HCT116 (cell line): Measurements from ENCODE around the gene LIG3. TPM values are rescaled to one million over a fixed set of nuclear protein-coding genes. Genes with fewer than 3 reads are reported as not detected.

Experiments used
- ATAC-seq: fragments of 200-7000 bp; cut with Tn5 transposase; 2 replicates; pipeline ENCODE4 v1.9.1; 2020; ENCODE audit warnings: mild to moderate bottlenecking, moderate library complexity
- BruUV-seq: library from RNA; stranded (reverse); fragments of 400-500 nt; replicated peaks from 2 replicates; lab custom pipeline; 2021; lab: Mats Ljungman, UMichigan
- CTCF ChIA-PET: fragments of 300-600 bp; sonication (Branson Sonifier 250); formaldehyde crosslinking; loops from one replicate; lab custom pipeline; 2021; ENCODE audit warnings: antibody characterized with exemption; lab: Charles Lee
- POLR2A ChIA-PET: fragments of 300-600, 350-600 bp; sonication (Branson Sonifier 250); formaldehyde crosslinking; loops from one replicate; lab custom pipeline; 2021; ENCODE audit warnings: antibody characterized with exemption; lab: Charles Lee
- RAD21 ChIA-PET, 2 experiments: fragments of 300-600 bp; sonication (Branson Sonifier 250); formaldehyde crosslinking; loops; one replicate each; lab custom pipeline; 2023; ENCODE audit warnings: low total read pairs in 2 of 2; ENCODE audit not compliant: uncharacterized antibody in 2 of 2, unreplicated experiment in 2 of 2, low non-redundant PET in 1 of 2; lab: Charles Lee
- DNase-seq: peaks from one replicate; pipeline ENCODE4 v3.0.0-alpha.2; 2010; ENCODE audit warnings: low read depth, low spot score
- H2AFZ ChIP-seq: fragments of 200-600 bp; shearing (Covaris generic), sonication (generic); 2 replicates; pipeline ENCODE4 v1.6.1; 2017; ENCODE audit warnings: low read depth, mixed run types, mixed read lengths, antibody characterized with exemption, low read length; ENCODE audit not compliant: poor library complexity, severe bottlenecking
- H3K27ac ChIP-seq: 2 replicates; pipeline ENCODE4 v1.5.1; 2012; ENCODE audit warnings: low read depth, low read length
- H3K27me3 ChIP-seq: fragments of 200-600 bp; sonication (generic); 2 replicates; pipeline ENCODE4 v1.6.1; 2016; ENCODE audit warnings: mixed run types, low read length, mixed read lengths; ENCODE audit not compliant: insufficient read depth
- H3K36me3 ChIP-seq, 2 experiments: fragments of 200-500 bp in 1 of 2; fragments of 200-600 bp in 1 of 2; sonication (Bioruptor generic) in 1 of 2; sonication (generic) in 1 of 2; 2 replicates each; pipeline versions ENCODE4 v1.5.1 to v1.6.1; 2014 to 2016; ENCODE audit warnings: low read length in 2 of 2, inconsistent platforms in 1 of 2, mixed read lengths in 1 of 2, mixed run types in 1 of 2; ENCODE audit not compliant: insufficient read depth in 2 of 2, control insufficient read depth in 1 of 2
- H3K4me1 ChIP-seq, 2 experiments: fragments of 200-600 bp in 1 of 2; sonication (generic) in 1 of 2; 2 replicates each; pipeline versions ENCODE4 v1.5.1 to v1.6.1; 2012 to 2017; ENCODE audit warnings: low read length in 2 of 2, inconsistent platforms in 1 of 2, mild to moderate bottlenecking in 1 of 2, mixed read lengths in 1 of 2, mixed run types in 1 of 2, moderate library complexity in 1 of 2; ENCODE audit not compliant: insufficient read depth in 2 of 2, control insufficient read depth in 1 of 2
- H3K4me2 ChIP-seq: fragments of 200-600 bp; sonication (generic); 2 replicates; pipeline ENCODE4 v1.6.1; 2017; ENCODE audit warnings: mixed run types, low read length, mixed read lengths
- H3K4me3 ChIP-seq, 2 experiments: fragments of 200-600 bp in 1 of 2; sonication (generic) in 1 of 2; replicated peaks in 1 of 2; 2 replicates each; pipeline ENCODE4 v1.5.1; 2011 to 2016; ENCODE audit warnings: low read length in 2 of 2, control low read depth in 1 of 2, low read depth in 1 of 2, mild to moderate bottlenecking in 1 of 2, mixed read lengths in 1 of 2, mixed run types in 1 of 2
- H3K79me2 ChIP-seq: fragments of 200-600 bp; sonication (generic); 2 replicates; pipeline ENCODE4 v1.6.1; 2017; ENCODE audit warnings: mild to moderate bottlenecking, mixed run types, low read length, moderate library complexity, mixed read lengths; ENCODE audit not compliant: insufficient read depth
- H3K9ac ChIP-seq: fragments of 200-600 bp; sonication (generic); 2 replicates; pipeline ENCODE4 v1.6.1; 2016; ENCODE audit warnings: low read length, mixed read lengths
- H3K9me2 ChIP-seq: fragments of 200-600 bp; sonication (generic), shearing (Covaris generic); 2 replicates; pipeline ENCODE4 v1.6.1; 2017; ENCODE audit warnings: mixed run types, mild to moderate bottlenecking, moderate library complexity; ENCODE audit not compliant: insufficient read depth
- H3K9me3 ChIP-seq, 2 experiments: fragments of 200-500 bp in 1 of 2; fragments of 200-600 bp in 1 of 2; sonication (Bioruptor generic) in 1 of 2; sonication (generic) in 1 of 2; 2 replicates each; pipeline ENCODE4 v1.6.1; 2014 to 2017; ENCODE audit warnings: low read length in 2 of 2, mixed read lengths in 2 of 2, inconsistent platforms in 1 of 2, low read depth in 1 of 2, mild to moderate bottlenecking in 1 of 2, mixed run types in 1 of 2, moderate library complexity in 1 of 2; ENCODE audit not compliant: control insufficient read depth in 1 of 2, insufficient read depth in 1 of 2
- H4K20me1 ChIP-seq: fragments of 200-600 bp; sonication (generic), shearing (Covaris generic); 2 replicates; pipeline ENCODE4 v1.6.1; 2017; ENCODE audit warnings: mixed run types, mild to moderate bottlenecking, moderate library complexity; ENCODE audit not compliant: insufficient read depth
- ATF3 ChIP-seq: IDR thresholded peaks from 2 replicates; pipeline ENCODE4 v1.6.1; 2012
- CBX3 ChIP-seq: IDR thresholded peaks from 2 replicates; pipeline ENCODE4 v1.6.1; 2012; ENCODE audit warnings: low read depth
- CEBPB ChIP-seq: IDR thresholded peaks from 2 replicates; pipeline ENCODE4 v1.6.1; 2012; ENCODE audit warnings: low read depth
- CTCF ChIP-seq, 3 experiments: fragments of 200-600 bp in 1 of 3; sonication (generic) in 1 of 3; IDR thresholded peaks in 2 of 3; conservative IDR thresholded peaks in 1 of 3; 2 replicates each; pipeline ENCODE4 v1.5.1; 2012 to 2017; ENCODE audit warnings: low read depth in 2 of 3, low read length in 2 of 3, antibody characterized with exemption in 1 of 3, borderline replicate concordance in 1 of 3, control low read depth in 1 of 3, mild to moderate bottlenecking in 1 of 3, mixed read lengths in 1 of 3, mixed run types in 1 of 3, moderate library complexity in 1 of 3; ENCODE audit not compliant: insufficient read depth in 1 of 3
- ELF1 ChIP-seq: IDR thresholded peaks from 2 replicates; pipeline ENCODE4 v1.6.1; 2012; ENCODE audit warnings: low read depth, borderline replicate concordance
- EZH2 ChIP-seq: fragments of 200-600 bp; sonication (generic); IDR thresholded peaks from 2 replicates; pipeline ENCODE4 v1.6.1; 2017; ENCODE audit warnings: antibody characterized with exemption, mixed run types
- EZH2phosphoT487 ChIP-seq: fragments of 200-600 bp; IDR thresholded peaks from 2 replicates; pipeline ENCODE4 v1.6.1; 2018; ENCODE audit warnings: antibody characterized with exemption, borderline replicate concordance
- FOSL1 ChIP-seq: IDR thresholded peaks from 2 replicates; pipeline ENCODE4 v1.6.1; 2012; ENCODE audit warnings: low read depth
- JUND ChIP-seq: IDR thresholded peaks from 2 replicates; pipeline ENCODE4 v1.6.1; 2012
- MAX ChIP-seq: IDR thresholded peaks from 2 replicates; pipeline ENCODE4 v1.6.1; 2012
- POLR2AphosphoS5 ChIP-seq: IDR thresholded peaks from 2 replicates; pipeline ENCODE4 v1.6.1; 2011; ENCODE audit warnings: mild to moderate bottlenecking, low read depth, low read length, moderate library complexity
- REST ChIP-seq: IDR thresholded peaks from 2 replicates; pipeline ENCODE4 v1.6.1; 2012; ENCODE audit warnings: low read depth
- SIN3A ChIP-seq: IDR thresholded peaks from 2 replicates; pipeline ENCODE4 v1.6.1; 2012; ENCODE audit warnings: low read depth
- TCF7L2 ChIP-seq: IDR thresholded peaks from 2 replicates; pipeline ENCODE4 v1.7.0; 2011; ENCODE audit warnings: borderline replicate concordance, inconsistent platforms; ENCODE audit not compliant: insufficient read depth, insufficient read length; ENCODE audit errors: extremely low read depth
- ZFX ChIP-seq: fragments of 450-650 bp; IDR thresholded peaks from 2 replicates; pipeline ENCODE4 v1.6.1; 2017
- intact Hi-C: fragments of 100-400 bp; cut with micrococcal nuclease; formaldehyde crosslinking; loops from 2 replicates; pipeline ENCODE4 v1.10.0; 2022
- total RNA-seq: library from RNA; stranded (reverse); gene quantifications from one replicate; pipeline ENCODE4 v1.2.1, GENCODE V29; 2021; ENCODE audit not compliant: unreplicated experiment

Gene LIG3
- total RNA-seq, 1 experiment from 2014 or later: 49.4 TPM

GRCh38 chr17:35016369-35016768, 36.1 kb downstream of the LIG3 start (continued):
- TF ChIP-seq REST: no peak
- no peak for TF ChIP-seq ELF1
- TF ChIP-seq CBX3: no peak
- no peak for TF ChIP-seq FOSL1
- TF ChIP-seq ATF3: no peak
- TF ChIP-seq, all 23 proteins: peak for 0

GRCh38 chr17:35017021-35017420, 36.7 kb downstream of the LIG3 start:
- H3K79me2 ChIP-seq: no peaks in the 10 kb centered on the region
- H2AFZ ChIP-seq: no peak overlapping the region
- BruUV-seq: no TSS peak
- H3K4me2 ChIP-seq: no peak overlapping the region
- H3K4me1 ChIP-seq: no peaks in the 10 kb centered on the region
- no peak for ATAC-seq
- ChIA-PET RAD21 (no interaction called here), POLR2A (no interaction called here), CTCF (no interaction called here)
- peaks cover 3 to 20% of the 10 kb centered on the region in 2 experiments; a peak in 3 of 4 replicates for H3K36me3 ChIP-seq
- no peaks in the 10 kb centered on the region for H4K20me1 ChIP-seq
- TF ChIP-seq SIN3A (no peak), JUND (no peak), ZFX (no peak), ATF3 (no peak), TCF7L2 (no peak), EZH2 (no peak), MAX (no peak), CTCF (IDR thresholded peaks at IDR 0.05 in 2 of 3, conservative IDR thresholded peaks at IDR 0.05 in 1 of 3; ENCODE audit: borderline replicate concordance in 1 of 3, insufficient read depth in 1 of 3, low read depth in 2 of 3, low read length in 2 of 3) (no peak), EZH2phosphoT487 (no peak), POLR2AphosphoS5 (no peak), CEBPB (no peak)
- H3K9ac ChIP-seq: no peak overlapping the region
- no peaks in the 10 kb centered on the region for H3K9me3 ChIP-seq
- intact Hi-C loops: no loop called here
- H3K27ac ChIP-seq: no peak overlapping the region
- DNase-seq: no peak
- no peaks in the 10 kb centered on the region for H3K27me3 ChIP-seq
- H3K4me3 ChIP-seq: no peak overlapping the region
- no peaks in the 10 kb centered on the region for H3K9me2 ChIP-seq
